Loucy (cell line): ENCODE measurements around the gene VSIG10L2.

Experiments used
- H2AFZ ChIP-seq: fragments of 200-600 bp; sonication (generic); 2 replicates; pipeline ENCODE4 v1.6.0; 2016; ENCODE audit warnings: antibody characterized with exemption, mild to moderate bottlenecking, low read length, moderate library complexity
- H3F3A ChIP-seq: fragments of 200-600 bp; 2 replicates; pipeline ENCODE4 v1.6.0; 2016; ENCODE audit warnings: antibody characterized with exemption, low read depth, mild to moderate bottlenecking
- H3K27me3 ChIP-seq: fragments of 200-600 bp; sonication (generic); 2 replicates; pipeline ENCODE4 v1.6.1; 2014; ENCODE audit warnings: low read length, mild to moderate bottlenecking; ENCODE audit not compliant: insufficient read depth, poor library complexity, severe bottlenecking
- H3K36me3 ChIP-seq: fragments of 200-600 bp; sonication (generic); 2 replicates; pipeline ENCODE4 v1.6.1; 2016; ENCODE audit warnings: low read length; ENCODE audit not compliant: insufficient read depth
- H3K4me1 ChIP-seq: fragments of 200-600 bp; sonication (generic); 2 replicates; pipeline ENCODE4 v1.5.1; 2014; ENCODE audit warnings: low read length, mild to moderate bottlenecking; ENCODE audit not compliant: insufficient read depth, poor library complexity, severe bottlenecking
- H3K4me2 ChIP-seq: fragments of 200-600 bp; sonication (generic); 2 replicates; pipeline ENCODE4 v1.6.0; 2014; ENCODE audit warnings: antibody characterized with exemption, low read length, low read depth, mild to moderate bottlenecking; ENCODE audit not compliant: poor library complexity, severe bottlenecking
- H3K4me3 ChIP-seq: fragments of 200-600 bp; sonication (generic); 2 replicates; pipeline ENCODE4 v1.5.1; 2014; ENCODE audit warnings: low read length, mild to moderate bottlenecking, mixed read lengths; ENCODE audit not compliant: poor library complexity, severe bottlenecking
- H3K79me2 ChIP-seq: fragments of 200-600 bp; sonication (generic); 2 replicates; pipeline ENCODE4 v1.6.1; 2014; ENCODE audit warnings: low read length; ENCODE audit not compliant: insufficient read depth
- H3K9ac ChIP-seq: fragments of 200-600 bp; sonication (generic); 2 replicates; pipeline ENCODE4 v1.6.0; 2014; ENCODE audit warnings: mild to moderate bottlenecking, low read depth, low read length, moderate library complexity; ENCODE audit not compliant: poor library complexity, severe bottlenecking
- H3K9me2 ChIP-seq: fragments of 200-600 bp; sonication (generic); replicated peaks from 2 replicates; pipeline ENCODE4 v1.6.1; 2016; ENCODE audit warnings: low read depth, low read length, mixed read lengths
- H3K9me3 ChIP-seq: fragments of 200-600 bp; sonication (generic); 2 replicates; pipeline ENCODE4 v1.6.1; 2014; ENCODE audit warnings: mild to moderate bottlenecking, antibody characterized with exemption, low read length, low read depth; ENCODE audit not compliant: insufficient read depth
- H4K20me1 ChIP-seq: fragments of 200-600 bp; sonication (generic); 2 replicates; pipeline ENCODE4 v1.6.0; 2014; ENCODE audit warnings: antibody characterized with exemption, low read length, mild to moderate bottlenecking; ENCODE audit not compliant: insufficient read depth, poor library complexity, severe bottlenecking
- CTCF ChIP-seq: fragments of 200-600 bp; sonication (generic); conservative IDR thresholded peaks from 2 replicates; pipeline ENCODE4 v1.5.1; 2014; ENCODE audit warnings: mild to moderate bottlenecking, antibody characterized with exemption, low read length
- EZH2phosphoT487 ChIP-seq: fragments of 200-600 bp; IDR thresholded peaks from 2 replicates; pipeline ENCODE4 v1.6.1; 2018; ENCODE audit warnings: antibody characterized with exemption, mild to moderate bottlenecking, moderate library complexity, borderline replicate concordance

VSIG10L2 gene

DNA sequence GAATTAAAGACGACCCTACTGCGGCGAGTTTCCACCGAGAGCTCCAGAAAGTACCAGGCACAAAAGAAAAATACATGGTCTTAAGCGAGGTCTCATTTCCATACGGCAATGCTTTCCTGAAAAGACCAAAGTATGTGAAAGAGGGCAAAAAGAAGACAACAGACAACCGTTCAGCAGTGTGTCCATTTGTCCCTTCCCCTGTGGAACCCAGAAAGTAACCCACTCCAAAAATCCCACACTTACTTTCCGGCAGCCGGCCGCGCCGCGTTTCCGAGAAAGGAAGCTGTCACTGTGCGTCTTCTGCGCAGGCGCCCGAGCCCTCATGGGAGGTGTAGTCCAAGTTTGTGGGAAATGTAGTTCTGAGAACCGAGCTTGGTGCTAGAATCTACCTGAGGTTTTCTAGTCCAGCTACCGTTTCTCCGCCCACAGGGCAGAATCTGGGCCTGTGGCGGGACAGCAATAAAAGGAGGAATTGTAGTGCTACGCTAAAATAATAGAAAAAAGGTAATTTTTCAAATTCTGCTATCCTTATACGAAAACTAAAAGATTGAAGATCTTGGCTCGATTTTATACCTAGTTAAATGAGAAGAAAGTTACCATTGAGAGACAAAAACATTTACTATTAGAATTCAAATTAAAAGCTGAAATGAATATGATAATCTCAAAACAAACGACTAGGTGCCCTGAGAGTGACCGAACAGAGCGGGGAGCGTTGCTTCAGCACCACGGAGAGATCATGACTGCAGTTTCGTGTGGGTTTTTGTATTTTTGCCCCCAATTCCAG is 42.7 kb upstream of the VSIG10L2 start, which contains the start of gene PUS3:
PUS3 (minus strand) TSS at position 280 of the 784 bp plus-strand sequence. CDS start 6,922 bp downstream, outside the sequence.
- Histone ChIP-seq H3K27me3 (no peaks in the 10 kb centered on the region), H3K36me3 (peaks cover 15% of the 10 kb centered on the region; the same call in 1 of the 2 replicates), H3K9me3 (no peaks in the 10 kb centered on the region), H3K9ac (peak within 1 kb of the TSS; percentile 70), H3K4me1 (peaks cover 11% of the 10 kb centered on the region), H4K20me1 (peaks cover 8% of the 10 kb centered on the region), H3K4me3 (peak within 1 kb of the TSS; percentile 93), H3K4me2 (peak within 1 kb of the TSS; percentile 73), H3F3A (no peaks in the 10 kb centered on the region), H2AFZ (peak within 1 kb of the TSS; percentile 89), H3K9me2 (no peaks in the 10 kb centered on the region), H3K79me2 (peaks cover 35% of the 10 kb centered on the region; the same call in 1 of the 2 replicates)
- no peak for TF ChIP-seq EZH2phosphoT487
- no peak for TF ChIP-seq CTCF

- H3K9me2 ChIP-seq, result no peaks in the 10 kb centered on the region
- TF ChIP-seq CTCF, result no peak
- TF ChIP-seq EZH2phosphoT487, result no peak
- H3F3A ChIP-seq, result no peaks in the 10 kb centered on the region
- H3K9me3 ChIP-seq, result no peaks in the 10 kb centered on the region
- peaks cover 31% of the 10 kb centered on the region; the same call in 1 of the 2 replicates for H3K79me2 ChIP-seq
- peaks cover 9% of the 10 kb centered on the region for H3K4me1 ChIP-seq
- no peak within 1 kb of the TSS for H2AFZ ChIP-seq
- peak within 1 kb of the TSS; percentile 73 for H3K4me2 ChIP-seq
- no peaks in the 10 kb centered on the region for H3K27me3 ChIP-seq
- H3K9ac ChIP-seq, result no peak within 1 kb of the TSS
- peak within 1 kb of the TSS; percentile 93 for H3K4me3 ChIP-seq
- H3K36me3 ChIP-seq, result peaks cover 14% of the 10 kb centered on the region; the same call in 1 of the 2 replicates
- peaks cover 3% of the 10 kb centered on the region for H4K20me1 ChIP-seq
These were observed 41.9 kb upstream of the VSIG10L2 start, which contains the start of gene DDX25 for GRCh38 chr11:125903711-125904659. DDX25 (plus strand) TSS chr11:125904508; CDS start chr11:125904518, 10 bp downstream.

- TF ChIP-seq EZH2phosphoT487 (no peak), CTCF (no peak)
- H4K20me1 ChIP-seq, result peaks cover 3% of the 10 kb centered on the region
- H3K4me1 ChIP-seq, result peaks cover 9% of the 10 kb centered on the region
- no peak overlapping the region for H3K4me3 ChIP-seq
- H2AFZ ChIP-seq, result no peak overlapping the region
- H3K4me2 ChIP-seq, result no peak overlapping the region
- peaks cover 7% of the 10 kb centered on the region; the same call in 1 of the 2 replicates for H3K36me3 ChIP-seq
- H3K27me3 ChIP-seq, result no peaks in the 10 kb centered on the region
- H3K9me3 ChIP-seq, result no peaks in the 10 kb centered on the region
- H3K79me2 ChIP-seq, result peaks cover 24% of the 10 kb centered on the region; the same call in 1 of the 2 replicates
- H3K9me2 ChIP-seq, result no peaks in the 10 kb centered on the region
- H3K9ac ChIP-seq, result no peak overlapping the region
- no peaks in the 10 kb centered on the region for H3F3A ChIP-seq
These were observed 41.2 kb upstream of the VSIG10L2 start for GRCh38 chr11:125904678-125905077.
